IMR-90 (cell line): Measurements from ENCODE around the gene ABCA8.

Experiments
- BHLHE40 ChIP-seq: fragments of 150-350 bp; IDR thresholded peaks from 2 replicates; pipeline ENCODE4 v1.6.1; 2016; ENCODE audit warnings: mild to moderate bottlenecking, low read depth, low read length
- FOS ChIP-seq: fragments of 150-350 bp; IDR thresholded peaks from 2 replicates; pipeline ENCODE4 v1.6.1; 2016; ENCODE audit warnings: low read depth, low read length
- MAZ ChIP-seq: IDR thresholded peaks from 2 replicates; pipeline ENCODE4 v1.6.1; 2012; ENCODE audit warnings: low read depth, mild to moderate bottlenecking, low read length, improper control_type of control experiment, moderate library complexity, borderline replicate concordance
- MXI1 ChIP-seq: IDR thresholded peaks from 2 replicates; pipeline ENCODE4 v1.6.1; 2012; ENCODE audit warnings: low read depth, mild to moderate bottlenecking, low read length, moderate library complexity, borderline replicate concordance
- POLR2A ChIP-seq: IDR thresholded peaks from 2 replicates; pipeline ENCODE4 v1.6.1; 2012; ENCODE audit warnings: mild to moderate bottlenecking, low read depth, low read length
- RAD21 ChIP-seq: IDR thresholded peaks from 2 replicates; pipeline ENCODE4 v1.6.1; 2012; ENCODE audit warnings: low read length, improper control_type of control experiment
- RFX5 ChIP-seq: IDR thresholded peaks from 2 replicates; pipeline ENCODE4 v1.8.0; 2012; ENCODE audit warnings: low read depth, mild to moderate bottlenecking, low read length, moderate library complexity
- SMC3 ChIP-seq: fragments of 150-350 bp; IDR thresholded peaks from 2 replicates; pipeline ENCODE4 v1.6.1; 2016; ENCODE audit warnings: low read depth, mild to moderate bottlenecking, antibody characterized with exemption, low read length, moderate library complexity
- TF ChIP-seq, protein P1 (sequence below): conservative IDR thresholded peaks from 2 replicates; pipeline ENCODE4 v1.5.1; 2012; ENCODE audit warnings: mild to moderate bottlenecking, low read depth, low read length, improper control_type of control experiment
- TF ChIP-seq, protein P2 (sequence below): fragments of 150-350 bp; IDR thresholded peaks from 2 replicates; pipeline ENCODE4 v1.6.1; 2016; ENCODE audit warnings: low read depth, mild to moderate bottlenecking, low read length, moderate library complexity, borderline replicate concordance

DNA sequence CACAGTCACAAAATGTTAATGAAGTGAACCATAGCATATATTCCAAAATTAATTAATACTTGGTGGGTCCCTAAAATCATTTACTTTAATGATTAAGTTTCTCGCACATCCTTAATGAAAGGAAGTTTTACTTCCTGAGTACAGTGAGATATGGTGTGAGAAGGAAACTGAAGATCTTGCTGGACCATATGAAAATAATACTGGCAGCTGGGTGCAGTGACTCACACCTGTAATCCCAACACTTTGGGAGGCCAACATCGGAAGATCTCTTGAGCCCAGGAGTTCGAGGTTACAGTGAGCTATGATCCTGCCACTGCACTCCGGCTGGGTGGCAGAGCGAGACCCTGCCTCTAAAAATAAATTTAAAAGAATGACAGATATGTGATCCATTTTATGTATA, 62.5 kb downstream of the ABCA8 start:
- TF ChIP-seq SMC3 (no peak), RAD21 (no peak), MAZ (no peak), RFX5 (no peak), FOS (no peak), POLR2A (no peak), BHLHE40 (no peak), MXI1 (no peak)
- TF ChIP-seq, protein P1, sequence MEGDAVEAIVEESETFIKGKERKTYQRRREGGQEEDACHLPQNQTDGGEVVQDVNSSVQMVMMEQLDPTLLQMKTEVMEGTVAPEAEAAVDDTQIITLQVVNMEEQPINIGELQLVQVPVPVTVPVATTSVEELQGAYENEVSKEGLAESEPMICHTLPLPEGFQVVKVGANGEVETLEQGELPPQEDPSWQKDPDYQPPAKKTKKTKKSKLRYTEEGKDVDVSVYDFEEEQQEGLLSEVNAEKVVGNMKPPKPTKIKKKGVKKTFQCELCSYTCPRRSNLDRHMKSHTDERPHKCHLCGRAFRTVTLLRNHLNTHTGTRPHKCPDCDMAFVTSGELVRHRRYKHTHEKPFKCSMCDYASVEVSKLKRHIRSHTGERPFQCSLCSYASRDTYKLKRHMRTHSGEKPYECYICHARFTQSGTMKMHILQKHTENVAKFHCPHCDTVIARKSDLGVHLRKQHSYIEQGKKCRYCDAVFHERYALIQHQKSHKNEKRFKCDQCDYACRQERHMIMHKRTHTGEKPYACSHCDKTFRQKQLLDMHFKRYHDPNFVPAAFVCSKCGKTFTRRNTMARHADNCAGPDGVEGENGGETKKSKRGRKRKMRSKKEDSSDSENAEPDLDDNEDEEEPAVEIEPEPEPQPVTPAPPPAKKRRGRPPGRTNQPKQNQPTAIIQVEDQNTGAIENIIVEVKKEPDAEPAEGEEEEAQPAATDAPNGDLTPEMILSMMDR = no peak
- TF ChIP-seq, protein P2, sequence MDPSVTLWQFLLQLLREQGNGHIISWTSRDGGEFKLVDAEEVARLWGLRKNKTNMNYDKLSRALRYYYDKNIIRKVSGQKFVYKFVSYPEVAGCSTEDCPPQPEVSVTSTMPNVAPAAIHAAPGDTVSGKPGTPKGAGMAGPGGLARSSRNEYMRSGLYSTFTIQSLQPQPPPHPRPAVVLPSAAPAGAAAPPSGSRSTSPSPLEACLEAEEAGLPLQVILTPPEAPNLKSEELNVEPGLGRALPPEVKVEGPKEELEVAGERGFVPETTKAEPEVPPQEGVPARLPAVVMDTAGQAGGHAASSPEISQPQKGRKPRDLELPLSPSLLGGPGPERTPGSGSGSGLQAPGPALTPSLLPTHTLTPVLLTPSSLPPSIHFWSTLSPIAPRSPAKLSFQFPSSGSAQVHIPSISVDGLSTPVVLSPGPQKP = no peak
